ENCODE data around the gene STK39.

STK39 gene

GRCh38 chr2:167990062-167990461 is 257.3 kb downstream of the STK39 start:
- no peaks in the 10 kb centered on the region for H3K36me3 ChIP-seq (ENCODE audit: control insufficient read depth, insufficient read depth, low read length)
- H3K9me3 ChIP-seq (ENCODE audit: control insufficient read depth, low read length): no peaks in the 10 kb centered on the region
- WGBS, 2 experiments: 94 to 96% methylated on average over 4 of the region's 4 CpGs
- no peak overlapping the region for H3K27ac ChIP-seq (ENCODE audit: insufficient read depth, low read depth, low read length, poor library complexity, severe bottlenecking)
- no peaks in the 10 kb centered on the region for H3K4me1 ChIP-seq (ENCODE audit: control insufficient read depth, insufficient read depth, low read length)
- no peak overlapping the region for H3K4me3 ChIP-seq (ENCODE audit: insufficient read depth, low read depth, low read length)
- no peaks in the 10 kb centered on the region for H3K27me3 ChIP-seq (ENCODE audit: control insufficient read depth, insufficient read depth, low read length, poor library complexity, severe bottlenecking)

GRCh38 chr2:167988296-167988695 is 259.1 kb downstream of the STK39 start:
- Histone ChIP-seq H3K4me1 (ENCODE audit: control insufficient read depth, insufficient read depth, low read length) (no peaks in the 10 kb centered on the region), H3K27me3 (ENCODE audit: control insufficient read depth, insufficient read depth, low read length, poor library complexity, severe bottlenecking) (no peaks in the 10 kb centered on the region), H3K27ac (ENCODE audit: insufficient read depth, low read depth, low read length, poor library complexity, severe bottlenecking) (no peak overlapping the region)

GRCh38 chr2:167987558-167987957 is 259.8 kb downstream of the STK39 start:
- Histone ChIP-seq H3K9me3 (ENCODE audit: control insufficient read depth, low read length) (no peaks in the 10 kb centered on the region), H3K27me3 (ENCODE audit: control insufficient read depth, insufficient read depth, low read length, poor library complexity, severe bottlenecking) (no peaks in the 10 kb centered on the region), H3K27ac (ENCODE audit: insufficient read depth, low read depth, low read length, poor library complexity, severe bottlenecking) (no peak overlapping the region), H3K4me3 (ENCODE audit: insufficient read depth, low read depth, low read length) (no peak overlapping the region), H3K36me3 (ENCODE audit: control insufficient read depth, insufficient read depth, low read length) (no peaks in the 10 kb centered on the region), H3K4me1 (ENCODE audit: control insufficient read depth, insufficient read depth, low read length) (no peaks in the 10 kb centered on the region)
- WGBS, 2 experiments: 100% methylated on average over 1 of the region's 1 CpG

More at GRCh38 chr2:167988296-167988695, 259.1 kb downstream of the STK39 start:
- no peaks in the 10 kb centered on the region for H3K9me3 ChIP-seq (ENCODE audit: control insufficient read depth, low read length)
- WGBS, 2 experiments: 72 to 81% methylated on average over 2 of the region's 2 CpGs
- H3K4me3 ChIP-seq (ENCODE audit: insufficient read depth, low read depth, low read length): no peak overlapping the region
- H3K36me3 ChIP-seq (ENCODE audit: control insufficient read depth, insufficient read depth, low read length): no peaks in the 10 kb centered on the region

GRCh38 chr2:167987026-167987425 is 260.4 kb downstream of the STK39 start:
- no peaks in the 10 kb centered on the region for H3K9me3 ChIP-seq (ENCODE audit: control insufficient read depth, low read length)
- no peaks in the 10 kb centered on the region for H3K27me3 ChIP-seq (ENCODE audit: control insufficient read depth, insufficient read depth, low read length, poor library complexity, severe bottlenecking)
- H3K4me1 ChIP-seq (ENCODE audit: control insufficient read depth, insufficient read depth, low read length): no peaks in the 10 kb centered on the region
- no peak overlapping the region for H3K4me3 ChIP-seq (ENCODE audit: insufficient read depth, low read depth, low read length)
- H3K36me3 ChIP-seq (ENCODE audit: control insufficient read depth, insufficient read depth, low read length): no peaks in the 10 kb centered on the region
- no peak overlapping the region for H3K27ac ChIP-seq (ENCODE audit: insufficient read depth, low read depth, low read length, poor library complexity, severe bottlenecking)
- 84 to 87% methylated on average over 6 of the region's 6 CpGs for WGBS, 2 experiments

- 89 to 93% methylated on average over 1 to 2 of the region's 2 CpGs for WGBS, 2 experiments
- Histone ChIP-seq H3K9me3 (ENCODE audit: control insufficient read depth, low read length) (no peaks in the 10 kb centered on the region), H3K36me3 (ENCODE audit: control insufficient read depth, insufficient read depth, low read length) (no peaks in the 10 kb centered on the region), H3K4me3 (ENCODE audit: insufficient read depth, low read depth, low read length) (no peak overlapping the region), H3K4me1 (ENCODE audit: control insufficient read depth, insufficient read depth, low read length) (no peaks in the 10 kb centered on the region), H3K27me3 (ENCODE audit: control insufficient read depth, insufficient read depth, low read length, poor library complexity, severe bottlenecking) (no peaks in the 10 kb centered on the region), H3K27ac (ENCODE audit: insufficient read depth, low read depth, low read length, poor library complexity, severe bottlenecking) (no peak overlapping the region)
These were observed 261.2 kb downstream of the STK39 start for GRCh38 chr2:167986223-167986622.

GRCh38 chr2:167981945-167982344 is 265.4 kb downstream of the STK39 start:
- 94 to 98% methylated on average over 4 of the region's 5 CpGs for WGBS, 2 experiments
- H3K36me3 ChIP-seq (ENCODE audit: control insufficient read depth, insufficient read depth, low read length): no peaks in the 10 kb centered on the region
- no peaks in the 10 kb centered on the region for H3K27me3 ChIP-seq (ENCODE audit: control insufficient read depth, insufficient read depth, low read length, poor library complexity, severe bottlenecking)
- no peaks in the 10 kb centered on the region for H3K9me3 ChIP-seq (ENCODE audit: control insufficient read depth, low read length)
- H3K4me3 ChIP-seq (ENCODE audit: insufficient read depth, low read depth, low read length): no peak overlapping the region
- no peaks in the 10 kb centered on the region for H3K4me1 ChIP-seq (ENCODE audit: control insufficient read depth, insufficient read depth, low read length)
- no peak overlapping the region for H3K27ac ChIP-seq (ENCODE audit: insufficient read depth, low read depth, low read length, poor library complexity, severe bottlenecking)

- H3K27me3 ChIP-seq (ENCODE audit: control insufficient read depth, insufficient read depth, low read length, poor library complexity, severe bottlenecking): no peaks in the 10 kb centered on the region
- 68 to 71% methylated on average over 4 of the region's 4 CpGs for WGBS, 2 experiments
- no peaks in the 10 kb centered on the region for H3K36me3 ChIP-seq (ENCODE audit: control insufficient read depth, insufficient read depth, low read length)
- no peaks in the 10 kb centered on the region for H3K9me3 ChIP-seq (ENCODE audit: control insufficient read depth, low read length)
- H3K4me1 ChIP-seq (ENCODE audit: control insufficient read depth, insufficient read depth, low read length): no peaks in the 10 kb centered on the region
- H3K4me3 ChIP-seq (ENCODE audit: insufficient read depth, low read depth, low read length): no peak overlapping the region
- H3K27ac ChIP-seq (ENCODE audit: insufficient read depth, low read depth, low read length, poor library complexity, severe bottlenecking): no peak overlapping the region
These were observed 267.0 kb downstream of the STK39 start for GRCh38 chr2:167980439-167980838.

GRCh38 chr2:167972746-167973145 is 274.6 kb downstream of the STK39 start:
- Histone ChIP-seq H3K27ac (ENCODE audit: insufficient read depth, low read depth, low read length, poor library complexity, severe bottlenecking) (no peak overlapping the region), H3K4me1 (ENCODE audit: control insufficient read depth, insufficient read depth, low read length) (no peaks in the 10 kb centered on the region), H3K9me3 (ENCODE audit: control insufficient read depth, low read length) (peaks cover 10% of the 10 kb centered on the region), H3K4me3 (ENCODE audit: insufficient read depth, low read depth, low read length) (no peak overlapping the region), H3K36me3 (ENCODE audit: control insufficient read depth, insufficient read depth, low read length) (no peaks in the 10 kb centered on the region), H3K27me3 (ENCODE audit: control insufficient read depth, insufficient read depth, low read length, poor library complexity, severe bottlenecking) (no peaks in the 10 kb centered on the region)

- no peaks in the 10 kb centered on the region for H3K4me1 ChIP-seq (ENCODE audit: control insufficient read depth, insufficient read depth, low read length)
- no peak overlapping the region for H3K27ac ChIP-seq (ENCODE audit: insufficient read depth, low read depth, low read length, poor library complexity, severe bottlenecking)
- 95 to 100% methylated on average over 1 of the region's 1 CpG for WGBS, 2 experiments
- H3K4me3 ChIP-seq (ENCODE audit: insufficient read depth, low read depth, low read length): no peak overlapping the region
- H3K36me3 ChIP-seq (ENCODE audit: control insufficient read depth, insufficient read depth, low read length): no peaks in the 10 kb centered on the region
- peaks cover 10% of the 10 kb centered on the region for H3K9me3 ChIP-seq (ENCODE audit: control insufficient read depth, low read length)
- no peaks in the 10 kb centered on the region for H3K27me3 ChIP-seq (ENCODE audit: control insufficient read depth, insufficient read depth, low read length, poor library complexity, severe bottlenecking)
These were observed 275.4 kb downstream of the STK39 start for GRCh38 chr2:167972020-167972419.

- Histone ChIP-seq H3K9me3 (ENCODE audit: control insufficient read depth, low read length) (peaks cover 8% of the 10 kb centered on the region), H3K27me3 (ENCODE audit: control insufficient read depth, insufficient read depth, low read length, poor library complexity, severe bottlenecking) (no peaks in the 10 kb centered on the region), H3K4me1 (ENCODE audit: control insufficient read depth, insufficient read depth, low read length) (peaks cover 5% of the 10 kb centered on the region), H3K36me3 (ENCODE audit: control insufficient read depth, insufficient read depth, low read length) (no peaks in the 10 kb centered on the region), H3K4me3 (ENCODE audit: insufficient read depth, low read depth, low read length) (no peak overlapping the region), H3K27ac (ENCODE audit: insufficient read depth, low read depth, low read length, poor library complexity, severe bottlenecking) (no peak overlapping the region)
- 89 to 92% methylated on average over 8 to 9 of the region's 9 CpGs for WGBS, 2 experiments
These were observed 280.2 kb downstream of the STK39 start for GRCh38 chr2:167966937-167967913.

Measured in ectodermal cell (in vitro differentiated cells).